Measurements from ENCODE around the gene TMEM203.

DNA sequence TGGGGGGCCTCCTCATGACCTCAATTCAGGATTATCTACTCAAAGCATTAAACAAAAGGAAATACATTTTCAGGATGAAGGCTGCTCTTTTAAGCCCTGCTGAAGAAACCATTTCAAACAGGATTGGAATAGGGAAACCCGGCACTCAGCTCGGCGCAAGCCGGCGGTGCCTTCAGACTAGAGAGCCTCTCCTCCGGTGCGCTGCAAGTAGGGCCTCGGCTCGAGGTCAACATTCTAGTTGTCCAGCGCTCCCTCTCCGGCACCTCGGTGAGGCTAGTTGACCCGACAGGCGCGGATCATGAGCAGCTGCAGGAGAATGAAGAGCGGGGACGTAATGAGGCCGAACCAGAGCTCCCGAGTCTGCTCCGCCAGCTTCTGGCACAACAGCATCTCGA, 720 bp downstream of the TMEM203 start:
- TF ChIP-seq TCF7 (IDR thresholded peaks at IDR 0.05; ENCODE audit: low read depth) (no peak), TP53 (CRISPR knock-in tag; conservative IDR thresholded peaks at IDR 0.05) (no peak), ZSCAN12 (CRISPR knock-in tag; IDR thresholded peaks at IDR 0.05) (no peak), ZNF251 (CRISPR knock-in tag; IDR thresholded peaks at IDR 0.05) (no peak), EZH2 (conservative IDR thresholded peaks at IDR 0.05; ENCODE audit: low read depth, low read length) (no peak)
- TF ChIP-seq, protein P1, sequence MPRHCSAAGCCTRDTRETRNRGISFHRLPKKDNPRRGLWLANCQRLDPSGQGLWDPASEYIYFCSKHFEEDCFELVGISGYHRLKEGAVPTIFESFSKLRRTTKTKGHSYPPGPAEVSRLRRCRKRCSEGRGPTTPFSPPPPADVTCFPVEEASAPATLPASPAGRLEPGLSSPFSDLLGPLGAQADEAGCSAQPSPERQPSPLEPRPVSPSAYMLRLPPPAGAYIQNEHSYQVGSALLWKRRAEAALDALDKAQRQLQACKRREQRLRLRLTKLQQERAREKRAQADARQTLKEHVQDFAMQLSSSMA (CRISPR knock-in tag; IDR thresholded peaks at IDR 0.05), result no peak
